ENCODE results near the gene NCOA6.

Gene NCOA6

DNA sequence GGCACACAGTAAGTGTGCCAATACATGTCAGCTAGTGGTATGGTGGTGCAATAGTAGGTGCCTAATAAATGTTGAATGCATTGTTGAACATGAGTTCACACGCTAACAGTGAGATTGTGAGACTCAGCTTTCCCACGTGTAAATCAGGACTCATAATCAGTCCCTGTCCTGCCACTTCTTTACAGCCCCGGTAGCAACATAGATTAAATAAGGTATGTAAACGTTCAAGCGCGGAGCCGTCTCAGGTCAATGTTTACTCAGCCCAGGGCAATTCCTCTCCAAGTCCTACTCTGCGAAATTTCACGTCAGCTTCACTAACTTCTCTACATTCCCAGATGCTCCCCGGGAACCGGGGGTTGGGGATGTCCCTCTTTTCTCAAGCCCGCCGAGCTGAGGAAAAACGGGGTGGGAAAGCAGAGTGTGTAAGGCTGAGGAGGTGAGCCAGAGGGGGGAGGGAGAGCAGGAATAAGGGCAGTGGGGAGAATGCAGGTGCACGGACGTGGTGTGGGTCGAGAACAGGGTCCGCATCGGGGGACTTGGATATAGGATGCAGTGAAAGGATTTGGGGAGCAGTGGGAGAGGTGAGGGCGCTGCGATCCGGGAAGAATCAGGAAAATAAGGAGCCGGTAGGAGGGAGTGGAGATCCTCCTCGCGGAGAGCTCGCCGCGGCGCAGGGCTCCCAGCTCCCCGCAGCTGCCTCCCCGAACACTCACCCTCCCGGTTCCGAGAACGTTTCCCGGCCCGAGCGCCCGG is 121.9 kb downstream of the NCOA6 start:
- no peak for DNase-seq

DNA sequence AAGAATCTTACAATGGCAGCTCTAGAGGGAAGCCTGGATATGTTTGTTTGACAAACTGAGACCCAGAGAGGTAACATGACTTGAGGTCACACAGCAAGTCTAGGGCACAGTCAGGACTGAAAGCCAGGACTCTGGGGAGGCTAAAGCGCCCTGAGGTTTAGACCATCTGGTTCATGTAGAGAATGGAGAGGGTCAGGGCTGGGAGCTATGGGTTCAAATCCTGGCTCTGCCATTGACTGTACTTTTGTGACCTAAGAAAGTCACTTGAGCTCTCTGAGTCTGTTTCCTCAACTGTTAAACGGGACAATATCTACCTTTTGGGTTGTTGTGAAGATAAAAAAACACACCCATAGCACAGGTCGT is 122.4 kb downstream of the NCOA6 start:
- no peak for DNase-seq

- DNase-seq: no peak
These were observed 123.9 kb downstream of the NCOA6 start for GRCh38 chr20:34701405-34702085.

DNA sequence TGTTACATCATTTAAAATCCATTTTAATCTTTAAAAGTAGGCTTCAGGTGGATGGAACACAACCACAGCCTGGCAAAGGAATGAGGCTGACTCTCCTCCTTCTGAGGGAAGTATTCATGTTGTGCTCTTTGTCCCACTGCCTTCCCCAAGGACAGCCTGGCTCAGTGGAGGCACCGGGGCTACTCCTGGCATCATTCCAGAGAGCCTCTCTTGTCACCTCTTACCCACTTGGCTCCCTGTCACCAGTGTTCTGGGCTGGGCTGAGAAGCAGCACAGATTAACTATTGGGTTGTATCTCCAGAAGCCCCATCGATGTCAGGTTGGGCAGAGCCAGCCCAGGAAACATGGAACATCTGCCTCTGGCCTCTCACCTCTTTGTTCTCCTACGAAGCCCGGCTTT is 132.0 kb downstream of the NCOA6 start:
- DNase-seq: no peak

DNA sequence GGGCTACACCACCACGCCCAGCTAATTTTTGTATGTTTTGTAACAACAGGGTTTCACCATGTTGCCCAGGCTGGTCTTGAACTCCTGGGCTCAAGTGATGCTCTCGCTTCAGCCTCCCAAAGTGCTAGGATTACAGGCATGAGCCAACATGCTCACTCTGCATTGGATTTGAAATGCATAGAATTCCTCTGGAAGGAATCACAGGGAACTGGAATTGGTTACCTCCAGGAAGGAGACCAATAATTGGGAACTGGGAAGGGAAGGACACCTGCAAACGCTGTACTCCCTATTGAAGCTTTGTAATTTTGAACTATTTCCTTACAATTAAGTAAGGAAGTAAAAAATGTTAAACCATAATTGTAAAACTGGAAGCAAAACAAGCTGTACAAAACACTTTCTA is 133.6 kb downstream of the NCOA6 start:
- no peak for DNase-seq

- no peak for DNase-seq
These were observed 136.0 kb downstream of the NCOA6 start for GRCh38 chr20:34689486-34689885.

DNA sequence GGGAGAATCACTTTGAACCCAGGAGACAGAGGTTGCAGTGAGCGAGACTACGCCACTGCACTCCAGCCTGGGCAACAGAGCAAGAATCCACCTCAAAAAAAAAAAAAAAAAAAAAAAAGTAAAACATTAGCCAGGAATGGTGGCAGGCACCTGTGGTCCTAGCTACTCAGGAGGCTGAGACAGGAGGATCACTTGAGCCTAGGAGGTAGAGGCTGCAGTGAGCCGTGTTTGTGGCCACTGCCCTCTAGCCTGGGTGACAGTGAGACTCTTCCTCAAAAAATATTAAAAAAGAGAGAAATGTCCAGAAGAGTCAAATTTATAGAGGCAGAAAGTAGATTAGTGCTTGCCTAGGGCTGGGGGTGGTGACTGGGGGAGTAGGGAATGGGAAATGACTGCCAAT is 141.8 kb downstream of the NCOA6 start:
- DNase-seq: no peak

GRCh38 chr20:34680586-34681175 is 144.8 kb downstream of the NCOA6 start:
- DNase-seq: no peak

DNA sequence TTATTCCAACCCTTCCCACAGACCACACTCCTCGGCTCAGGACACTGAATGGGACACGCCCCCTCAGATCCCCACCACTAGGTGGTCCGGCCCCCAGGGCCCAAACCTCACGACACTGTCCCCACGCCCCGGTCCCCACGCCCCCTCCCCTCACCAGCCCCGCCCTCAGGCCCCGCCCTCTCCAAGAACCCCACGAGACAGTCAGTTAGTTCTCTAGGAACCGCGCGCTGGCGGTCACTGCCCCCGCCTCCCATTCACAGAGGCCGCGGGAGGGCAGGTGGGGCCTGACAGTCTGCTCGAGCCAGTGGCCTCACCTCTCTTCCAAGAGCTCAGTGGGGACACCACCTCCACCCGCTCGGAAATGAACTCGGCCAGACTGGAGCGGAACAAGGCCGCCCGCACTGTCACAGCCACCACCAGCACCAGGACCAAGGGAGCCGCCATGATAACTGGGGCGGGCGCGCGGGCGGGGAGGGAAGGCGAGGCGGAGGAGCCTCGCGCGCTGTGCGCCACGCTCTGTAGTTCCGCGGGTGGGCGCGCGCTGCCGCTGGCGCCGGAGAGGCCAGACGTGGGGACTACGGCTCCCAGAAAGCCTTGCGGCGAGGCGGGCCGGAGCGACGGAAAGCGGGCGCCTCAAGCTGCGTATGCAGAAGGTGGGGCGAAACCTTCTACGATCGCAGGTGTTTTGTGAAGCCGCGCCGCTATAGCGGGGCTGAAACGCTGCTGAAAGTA is 148.6 kb downstream of the NCOA6 start, which contains the start of gene PIGU:
Gene PIGU, minus strand, starts transcription at position 451 of the 732 bp plus-strand sequence. Its CDS starts 7 bp downstream, at position 444.
- peak; percentile 95 for DNase-seq

DNA sequence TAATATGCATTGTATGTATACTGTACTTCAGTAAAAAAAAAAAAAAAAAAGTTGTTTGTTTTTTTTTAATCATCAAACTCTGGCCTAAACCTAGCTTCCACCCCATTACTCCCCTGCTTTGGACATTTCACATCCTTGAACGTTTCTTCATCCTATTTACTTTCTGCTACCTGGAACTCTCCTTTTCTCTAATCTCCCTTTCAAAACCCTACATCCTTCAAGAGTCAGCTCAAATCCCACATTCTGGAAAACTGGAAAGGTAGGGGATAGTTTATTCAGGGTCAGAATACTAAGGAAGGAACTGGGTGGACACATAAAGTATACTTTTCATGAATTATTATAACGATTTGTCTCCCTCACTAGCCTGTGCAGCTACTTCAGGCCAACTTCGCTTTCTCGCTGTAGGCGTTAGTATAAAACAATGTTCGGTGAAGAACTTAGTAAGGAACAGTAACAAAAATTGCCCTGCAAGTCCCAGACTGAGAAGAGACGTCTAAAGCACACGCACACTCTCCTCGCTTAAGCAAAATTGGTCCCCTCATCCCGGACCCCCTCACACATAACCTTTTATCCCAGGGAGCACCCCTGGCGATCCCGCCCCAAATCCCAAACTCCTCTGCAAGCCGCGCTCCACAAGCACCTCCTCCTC is 149.3 kb downstream of the NCOA6 start:
- DNase-seq: no peak

- DNase-seq: no peak
These were observed 149.9 kb downstream of the NCOA6 start for GRCh38 chr20:34675561-34675960.

DNA sequence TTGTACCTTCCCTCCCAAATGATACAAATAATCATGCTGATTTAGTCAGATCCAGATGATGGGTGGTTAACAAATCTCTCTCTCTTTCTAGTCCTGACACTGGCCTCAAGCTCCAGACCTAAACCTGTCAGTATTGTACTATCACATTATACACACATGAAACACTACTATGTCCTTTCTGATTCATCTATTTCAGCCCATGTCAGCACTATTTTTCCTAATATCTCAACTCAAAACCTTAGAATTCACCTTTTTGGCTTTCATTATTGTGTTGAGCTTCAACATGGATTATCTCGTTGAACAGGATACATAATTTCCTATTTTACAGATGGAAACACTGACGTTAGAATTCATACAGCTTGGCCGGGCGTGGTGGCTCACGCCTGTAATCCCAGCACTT is 152.0 kb downstream of the NCOA6 start:
- no peak for DNase-seq

DNA sequence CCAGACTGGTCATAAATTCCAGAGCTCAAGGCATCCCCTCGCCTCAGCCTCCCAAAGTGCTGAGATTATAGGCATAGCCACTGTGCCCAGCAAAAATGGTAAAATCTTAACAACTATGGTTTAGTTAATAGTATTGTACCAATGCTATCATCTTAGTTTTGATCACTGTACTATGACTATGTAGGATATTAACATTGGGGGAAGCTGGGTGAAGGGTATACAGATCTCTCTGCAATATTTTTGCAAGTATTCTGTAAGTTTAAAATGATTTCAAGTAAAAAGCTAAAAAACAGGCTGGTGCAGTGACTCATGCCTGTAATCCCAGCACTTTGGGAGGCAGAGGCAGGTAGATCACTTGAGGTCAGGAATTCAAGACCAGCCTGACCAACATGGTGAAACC is 156.4 kb downstream of the NCOA6 start:
- no peak for DNase-seq

Data from T1000 (cell line).